Spleen (tissue), 11 donors: Measurements from ENCODE around the gene GALNT18. TPM values are rescaled to one million over a fixed set of nuclear protein-coding genes. Genes with fewer than 3 reads are reported as not detected.
A peak's percentile ranks its signal among the peaks of the same experiment; 100 is the strongest.

ENCODE experiments used
- DNase-seq: peaks from one replicate; pipeline ENCODE4 v3.0.0-alpha.2; 2020
- H3K27ac ChIP-seq, 8 donors: fragments of 200-600 bp; sonication (generic) in 7 of 8; 1 replicate in 4 of 8; 2 replicates in 4 of 8; pipeline versions ENCODE4 v1.5.0 to v1.8.0; 2016 to 2021; ENCODE audit warnings: inconsistent platforms in 4 of 8, mild to moderate bottlenecking in 4 of 8, moderate library complexity in 1 of 8
- H3K27me3 ChIP-seq, 7 donors: fragments of 200-600 bp; sonication (generic) in 6 of 7; replicated peaks in 1 of 7; 1 replicate in 4 of 7; 2 replicates in 3 of 7; pipeline versions ENCODE4 v1.5.0 to v1.8.0; 2016 to 2021; ENCODE audit warnings: inconsistent platforms in 3 of 7, mild to moderate bottlenecking in 1 of 7
- H3K36me3 ChIP-seq, 6 donors: fragments of 200-600 bp; sonication (generic) in 5 of 6; 1 replicate in 4 of 6; 2 replicates in 2 of 6; pipeline versions ENCODE4 v1.5.0 to v1.8.0; 2016 to 2021; ENCODE audit warnings: inconsistent platforms in 2 of 6
- H3K4me1 ChIP-seq, 6 donors: fragments of 200-600 bp; sonication (generic) in 5 of 6; 1 replicate in 3 of 6; 2 replicates in 3 of 6; pipeline versions ENCODE4 v1.5.0 to v1.8.0; 2016 to 2021; ENCODE audit warnings: inconsistent platforms in 3 of 6
- H3K4me3 ChIP-seq, 8 donors: fragments of 200-600 bp; sonication (generic) in 7 of 8; 1 replicate in 4 of 8; 2 replicates in 4 of 8; pipeline versions ENCODE4 v1.5.0 to v1.8.0; 2016 to 2021; ENCODE audit warnings: inconsistent platforms in 4 of 8, mild to moderate bottlenecking in 4 of 8, moderate library complexity in 2 of 8
- H3K9me3 ChIP-seq, 8 donors: fragments of 200-600 bp; sonication (generic) in 7 of 8; 1 replicate in 4 of 8; 2 replicates in 4 of 8; pipeline versions ENCODE4 v1.5.0 to v1.8.0; 2016 to 2021; ENCODE audit warnings: inconsistent platforms in 4 of 8
- CTCF ChIP-seq, 11 experiments: fragments of 200-600 bp in 7 of 11; fragments of 450-650 bp in 4 of 11; sonication (generic) in 4 of 11; IDR thresholded peaks in 8 of 11; conservative IDR thresholded peaks in 3 of 11; 1 replicate in 7 of 11; 2 replicates in 4 of 11; pipeline versions ENCODE4 v1.4.0 to v1.8.0; 2016 to 2021; ENCODE audit warnings: antibody characterized with exemption in 11 of 11, inconsistent platforms in 4 of 11, mild to moderate bottlenecking in 1 of 11
- POLR2A ChIP-seq, 3 donors: fragments of 450-650 bp; IDR thresholded peaks; one replicate each; pipeline ENCODE4 v1.5.1; 2017; ENCODE audit warnings: antibody characterized with exemption in 3 of 3, mild to moderate bottlenecking in 1 of 3
- POLR2AphosphoS5 ChIP-seq, 3 donors: sonication (generic); formaldehyde crosslinking; IDR thresholded peaks; one replicate each; pipeline ENCODE4 v1.5.1; 2017; ENCODE audit warnings: antibody characterized with exemption in 3 of 3
- WGBS, 5 donors: extraction: QIAGEN DNeasy Blood & Tissue Kit in 3 of 5; methylation state at CpG; one replicate each; pipeline versions ENCODE4 v1.1.5 to v1.1.7; 2013 to 2018; 5-methylcytosine and 5-hydroxymethylcytosine counted together
- intact Hi-C: fragments of 100-400 bp; cut with DNase I; formaldehyde crosslinking; loops from one replicate; pipeline ENCODE4 v1.15.0; 2023; ENCODE audit warnings: low total_unique reads
- polyA plus RNA-seq, 3 donors: library from polyadenylated mRNA; stranded (reverse); fragments of 200-250 nt; gene quantifications; one replicate each; pipeline ENCODE4 v1.2.1, GENCODE V29; 2013
- total RNA-seq, 7 donors: library from RNA; depleted of rRNA in 3 of 7; stranded (reverse); fragments of >200 nt in 3 of 7; fragmentation: NEBNext Ultra II Directional in 4 of 7; extraction: Animal tissue kit (Norgen Biotek cat#: 25700) in 4 of 7; gene quantifications; one replicate each; pipeline versions ENCODE4 v1.1.0 to v1.2.1, GENCODE V29; 2016 to 2021
- donor health status: healthy with polysubstance abuse.
- donor health status: DM: no; HTN: no; CAD: no; lungs with moderate emphysema.
- donor health status: DM: no; HTN: no; CAD: no.
- donor health status: Bipolar disorder and iron deficiency.
- donor health status: healthy.
- donor health status: DM: no; HTN: no; CAD: no.
- donor health status: DM: yes; HTN: yes; CAD: no.

GALNT18 gene
- total and polyA plus RNA-seq, 10 donors = 0.87 to 6.9 (median 3.9) TPM

DNA sequence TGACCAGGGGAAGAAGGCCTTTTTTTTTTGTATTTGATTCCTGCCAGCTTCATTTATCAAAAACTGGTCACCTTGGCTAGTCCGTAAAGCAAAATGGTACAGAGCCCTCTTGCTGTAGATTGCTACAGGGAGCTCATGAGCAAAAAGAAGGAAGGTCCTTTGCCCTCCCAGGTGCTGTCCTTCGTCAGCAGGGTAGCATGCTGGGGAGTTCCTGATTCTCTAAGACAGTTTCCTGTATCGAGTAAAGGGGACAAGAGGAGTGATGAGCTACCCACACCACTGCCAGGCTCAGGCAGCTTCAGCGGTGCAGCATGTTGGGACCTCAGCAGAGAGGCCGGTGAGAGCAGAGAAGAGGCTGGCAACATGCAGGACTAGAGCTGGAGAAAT is 200.9 kb downstream of the GALNT18 start:
- H3K27ac ChIP-seq = no peak overlapping the region
- no peak overlapping the region for H3K4me3 ChIP-seq
- WGBS, 5 donors = 38 to 43% (median 41%) methylated on average over 5 of the region's 5 CpGs
- TF ChIP-seq POLR2AphosphoS5 (IDR thresholded peaks at IDR 0.05) (no peak), CTCF (IDR thresholded peaks at IDR 0.05 in 8 of 11, conservative IDR thresholded peaks at IDR 0.05 in 3 of 11) (no peak), POLR2A (IDR thresholded peaks at IDR 0.05) (no peak)
- H3K27me3 ChIP-seq = peaks cover 0 to 40% (median 0%) of the 10 kb centered on the region in 7 donors
- no peaks in the 10 kb centered on the region for H3K9me3 ChIP-seq
- H3K4me1 ChIP-seq = peaks cover 0 to 24% (median 13%) of the 10 kb centered on the region in 6 donors
- H3K36me3 ChIP-seq = no peaks in the 10 kb centered on the region
- DNase-seq = no peak
- intact Hi-C loops = no loop called here

- H3K9me3 ChIP-seq = no peaks in the 10 kb centered on the region
- H3K4me1 ChIP-seq = peaks cover 0 to 27% (median 14%) of the 10 kb centered on the region in 6 donors
- 70 to 78% (median 72%) methylated on average over 4 of the region's 4 CpGs for WGBS, 5 donors
- intact Hi-C loops = no loop called here
- peaks cover 0 to 46% (median 0%) of the 10 kb centered on the region in 7 donors for H3K27me3 ChIP-seq
- no peak overlapping the region for H3K4me3 ChIP-seq
- no peak overlapping the region for H3K27ac ChIP-seq
- H3K36me3 ChIP-seq = no peaks in the 10 kb centered on the region
- no peak for TF ChIP-seq POLR2A (IDR thresholded peaks at IDR 0.05)
- TF ChIP-seq POLR2AphosphoS5 (IDR thresholded peaks at IDR 0.05) = peak in 1 of 3 donors; percentile 11
- TF ChIP-seq CTCF (IDR thresholded peaks at IDR 0.05 in 8 of 11, conservative IDR thresholded peaks at IDR 0.05 in 3 of 11) = no peak
- DNase-seq = no peak
Observed at GRCh38 chr11:11420191-11420898, 201.5 kb downstream of the GALNT18 start.

DNA sequence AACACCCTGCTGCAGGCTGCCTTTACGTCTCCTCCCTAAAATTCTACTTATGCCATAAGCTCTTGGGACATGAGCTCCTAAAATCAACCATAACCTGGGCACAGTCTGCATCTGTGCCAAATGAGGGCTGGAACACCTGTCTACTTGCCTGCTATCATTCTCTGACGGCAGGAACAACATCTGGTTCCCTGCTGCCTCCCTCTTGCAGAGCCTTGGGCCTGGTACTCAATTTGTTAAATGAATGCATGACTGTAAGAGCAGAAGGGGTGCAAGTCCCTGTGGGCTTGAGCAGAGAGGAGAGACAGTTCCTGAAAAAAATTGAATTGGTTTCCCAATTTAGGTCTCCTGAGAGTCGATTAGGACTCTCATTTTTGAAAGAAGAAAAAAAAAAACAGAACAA is 202.1 kb downstream of the GALNT18 start:
- Histone ChIP-seq H3K9me3 (no peaks in the 10 kb centered on the region), H3K4me1 (peaks cover 0 to 27% (median 14%) of the 10 kb centered on the region in 6 donors), H3K27ac (no peak overlapping the region), H3K4me3 (no peak overlapping the region), H3K27me3 (peaks cover 0 to 49% (median 0%) of the 10 kb centered on the region in 7 donors), H3K36me3 (no peaks in the 10 kb centered on the region)
- TF ChIP-seq CTCF (IDR thresholded peaks at IDR 0.05 in 8 of 11, conservative IDR thresholded peaks at IDR 0.05 in 3 of 11) (no peak), POLR2A (IDR thresholded peaks at IDR 0.05) (no peak), POLR2AphosphoS5 (IDR thresholded peaks at IDR 0.05) (no peak)
- intact Hi-C loops = no loop called here
- WGBS, 5 donors = 70 to 83% (median 76%) methylated on average over 3 of the region's 3 CpGs
- no peak for DNase-seq

DNA sequence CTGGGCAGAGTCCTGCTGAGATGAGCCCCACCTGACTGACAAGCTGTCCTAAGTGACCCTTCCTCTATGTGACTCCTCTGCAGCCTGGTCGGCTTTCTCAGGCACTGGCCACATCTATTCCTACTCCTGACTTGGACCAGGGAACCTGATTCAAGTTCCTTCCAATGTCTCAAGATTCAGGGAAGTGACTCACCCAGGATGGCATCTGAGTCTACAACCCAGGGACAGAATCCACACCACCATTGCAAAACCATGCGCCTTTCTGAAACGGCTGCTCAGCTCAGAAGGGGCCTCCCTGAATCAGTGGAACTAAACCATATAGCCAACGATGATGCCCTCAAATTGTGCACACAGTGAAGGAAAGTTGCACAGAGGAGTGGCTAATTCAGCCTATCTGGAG is 204.9 kb downstream of the GALNT18 start:
- WGBS, 5 donors = 23 to 56% (median 34%) methylated on average over 4 of the region's 4 CpGs
- Histone ChIP-seq H3K27ac (no peak overlapping the region), H3K4me1 (peaks cover 0 to 27% (median 14%) of the 10 kb centered on the region in 6 donors), H3K27me3 (peaks cover 0 to 57% (median 0%) of the 10 kb centered on the region in 7 donors), H3K9me3 (no peaks in the 10 kb centered on the region), H3K36me3 (no peaks in the 10 kb centered on the region), H3K4me3 (no peak overlapping the region)
- no peak for DNase-seq
- no peak for TF ChIP-seq POLR2AphosphoS5 (IDR thresholded peaks at IDR 0.05)
- TF ChIP-seq POLR2A (IDR thresholded peaks at IDR 0.05) = no peak
- TF ChIP-seq CTCF (IDR thresholded peaks at IDR 0.05 in 8 of 11, conservative IDR thresholded peaks at IDR 0.05 in 3 of 11) = no peak
- intact Hi-C loops = no loop called here
